WI38 (cell line): ENCODE measurements around the gene ITPKB.
"Not testable (repeated sequence)": the region's sequence is repeated elsewhere in the genome, so short reads cannot be mapped to it uniquely, and the experiment has no call there.

Experiments
- H3K4me3 ChIP-seq: 2 replicates; pipeline ENCODE4 v1.5.1; 2011; ENCODE audit warnings: low read depth, mild to moderate bottlenecking, control low read depth, low read length
- TF ChIP-seq, protein P1 (sequence below): IDR thresholded peaks from 2 replicates; pipeline ENCODE4 v1.5.1; 2012; ENCODE audit warnings: low read depth, mild to moderate bottlenecking, control low read depth, low read length

The ITPKB gene

DNA sequence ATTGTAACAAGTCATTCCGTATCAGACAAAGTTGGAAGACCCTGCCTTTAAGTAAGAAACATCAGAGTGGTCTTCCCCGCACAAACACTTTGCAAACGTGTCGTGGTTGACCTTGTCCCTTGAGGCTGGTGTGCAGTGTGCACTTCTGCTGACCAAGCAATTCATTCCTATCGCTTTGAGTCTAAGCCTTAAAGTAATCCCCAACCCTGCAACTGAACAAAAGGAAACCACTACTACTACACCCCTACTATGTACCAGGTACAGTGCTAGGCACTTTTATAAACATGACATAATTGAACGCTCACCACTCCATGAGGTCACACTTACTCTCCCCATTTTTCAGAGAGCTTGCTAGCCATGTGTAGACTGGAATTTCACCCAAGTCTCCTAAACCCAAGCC, 10.6 kb downstream of the ITPKB start:
- H3K4me3 ChIP-seq = no peak overlapping the region
- TF ChIP-seq, protein P1, sequence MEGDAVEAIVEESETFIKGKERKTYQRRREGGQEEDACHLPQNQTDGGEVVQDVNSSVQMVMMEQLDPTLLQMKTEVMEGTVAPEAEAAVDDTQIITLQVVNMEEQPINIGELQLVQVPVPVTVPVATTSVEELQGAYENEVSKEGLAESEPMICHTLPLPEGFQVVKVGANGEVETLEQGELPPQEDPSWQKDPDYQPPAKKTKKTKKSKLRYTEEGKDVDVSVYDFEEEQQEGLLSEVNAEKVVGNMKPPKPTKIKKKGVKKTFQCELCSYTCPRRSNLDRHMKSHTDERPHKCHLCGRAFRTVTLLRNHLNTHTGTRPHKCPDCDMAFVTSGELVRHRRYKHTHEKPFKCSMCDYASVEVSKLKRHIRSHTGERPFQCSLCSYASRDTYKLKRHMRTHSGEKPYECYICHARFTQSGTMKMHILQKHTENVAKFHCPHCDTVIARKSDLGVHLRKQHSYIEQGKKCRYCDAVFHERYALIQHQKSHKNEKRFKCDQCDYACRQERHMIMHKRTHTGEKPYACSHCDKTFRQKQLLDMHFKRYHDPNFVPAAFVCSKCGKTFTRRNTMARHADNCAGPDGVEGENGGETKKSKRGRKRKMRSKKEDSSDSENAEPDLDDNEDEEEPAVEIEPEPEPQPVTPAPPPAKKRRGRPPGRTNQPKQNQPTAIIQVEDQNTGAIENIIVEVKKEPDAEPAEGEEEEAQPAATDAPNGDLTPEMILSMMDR = no peak

DNA sequence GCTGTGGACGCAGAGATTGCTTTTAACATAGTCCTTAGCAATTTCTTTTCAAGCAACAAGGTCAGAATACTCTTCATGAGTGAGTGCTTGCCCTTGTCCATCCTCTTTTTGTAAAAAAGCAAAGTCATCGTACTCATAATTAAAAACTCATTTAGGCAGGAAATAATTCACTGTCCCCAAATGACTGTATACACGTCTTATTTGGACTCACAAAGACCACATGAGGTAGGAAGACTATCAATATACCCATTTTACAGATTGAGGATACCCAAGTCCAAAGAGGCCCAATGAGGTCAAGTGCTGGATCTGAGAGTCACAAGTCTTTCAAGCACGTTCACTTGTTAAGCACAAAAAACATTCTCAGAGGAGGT, 13.2 kb downstream of the ITPKB start:
- TF ChIP-seq, protein P1 = no peak
- H3K4me3 ChIP-seq = no peak overlapping the region

DNA sequence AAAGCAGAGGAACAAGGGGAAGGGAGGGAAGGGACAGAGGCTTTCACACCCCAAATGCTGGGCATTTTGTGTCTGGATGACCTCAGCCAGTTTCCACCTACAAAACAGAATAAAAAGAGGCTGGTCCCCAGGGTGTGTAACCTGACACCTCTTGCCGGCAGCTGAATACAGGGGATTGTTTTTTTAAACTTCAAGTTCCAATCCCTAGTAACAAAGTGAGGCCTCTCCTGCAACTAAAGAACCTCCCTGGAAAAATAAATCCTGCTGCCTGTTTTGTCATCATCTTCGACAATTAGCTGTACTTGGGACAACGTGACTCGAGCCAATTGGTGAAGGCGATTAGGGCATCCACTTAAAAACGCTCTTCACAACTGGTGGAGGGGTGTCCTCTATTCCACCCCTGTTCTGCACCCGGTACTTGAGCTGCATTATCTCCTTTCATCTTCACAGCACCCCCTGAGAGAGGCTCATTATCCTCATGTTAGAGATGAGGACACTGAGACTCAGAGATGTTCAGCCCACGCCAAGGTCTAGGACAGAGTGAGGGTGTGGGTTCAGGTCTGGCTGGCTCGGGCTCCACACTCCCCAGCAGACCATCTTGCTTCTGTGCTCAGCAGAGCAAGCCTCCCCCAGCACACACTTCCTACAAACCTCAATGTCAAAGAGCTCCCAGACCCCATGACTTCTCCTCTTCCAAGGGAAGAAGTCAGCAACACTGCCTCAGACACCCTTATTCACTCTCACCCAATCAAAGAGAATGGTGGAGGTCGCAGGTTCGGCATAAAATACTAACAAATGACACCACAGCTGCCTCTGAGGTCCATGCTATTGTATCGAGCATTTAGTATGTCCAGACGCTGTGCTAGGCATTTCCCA, 15.2 kb downstream of the ITPKB start:
- no peak overlapping the region for H3K4me3 ChIP-seq
- TF ChIP-seq, protein P1 = no peak

DNA sequence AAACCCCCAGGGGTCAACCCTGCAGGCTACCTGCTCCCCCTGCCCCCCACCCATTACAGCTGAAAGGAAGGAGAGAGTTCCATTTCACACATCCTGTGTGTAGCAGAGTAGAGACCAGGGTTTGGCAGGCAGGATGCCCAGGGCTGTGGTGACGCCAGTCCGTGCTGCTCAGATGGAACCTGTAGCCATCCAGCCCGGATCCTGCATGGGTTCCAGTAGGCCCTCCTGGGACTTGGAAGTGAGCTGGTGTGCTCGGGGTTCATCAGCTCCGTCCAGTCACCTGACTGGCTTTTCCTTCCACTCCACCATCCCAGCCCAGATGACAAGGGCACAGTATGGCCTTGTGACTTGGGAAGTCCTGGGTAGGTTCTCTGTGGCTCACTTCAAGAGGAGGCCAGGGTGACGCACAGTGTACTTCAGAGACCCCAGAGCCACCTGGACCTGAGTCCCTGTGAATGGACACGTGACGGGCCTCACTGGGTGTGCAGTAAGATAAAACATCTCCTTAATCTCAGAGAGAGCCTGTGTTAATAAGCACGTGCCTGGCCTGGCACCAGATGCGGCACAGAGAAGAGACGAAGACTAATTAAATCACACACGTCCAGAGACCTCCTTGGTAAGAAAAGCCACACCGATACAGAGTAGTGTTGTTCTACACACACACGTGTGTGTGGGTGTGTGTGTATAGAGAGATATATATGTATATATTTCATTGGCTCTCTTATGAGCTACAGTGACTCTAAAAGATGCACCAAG, 16.0 kb downstream of the ITPKB start:
- H3K4me3 ChIP-seq = no peak overlapping the region
- TF ChIP-seq, protein P1 = no peak

DNA sequence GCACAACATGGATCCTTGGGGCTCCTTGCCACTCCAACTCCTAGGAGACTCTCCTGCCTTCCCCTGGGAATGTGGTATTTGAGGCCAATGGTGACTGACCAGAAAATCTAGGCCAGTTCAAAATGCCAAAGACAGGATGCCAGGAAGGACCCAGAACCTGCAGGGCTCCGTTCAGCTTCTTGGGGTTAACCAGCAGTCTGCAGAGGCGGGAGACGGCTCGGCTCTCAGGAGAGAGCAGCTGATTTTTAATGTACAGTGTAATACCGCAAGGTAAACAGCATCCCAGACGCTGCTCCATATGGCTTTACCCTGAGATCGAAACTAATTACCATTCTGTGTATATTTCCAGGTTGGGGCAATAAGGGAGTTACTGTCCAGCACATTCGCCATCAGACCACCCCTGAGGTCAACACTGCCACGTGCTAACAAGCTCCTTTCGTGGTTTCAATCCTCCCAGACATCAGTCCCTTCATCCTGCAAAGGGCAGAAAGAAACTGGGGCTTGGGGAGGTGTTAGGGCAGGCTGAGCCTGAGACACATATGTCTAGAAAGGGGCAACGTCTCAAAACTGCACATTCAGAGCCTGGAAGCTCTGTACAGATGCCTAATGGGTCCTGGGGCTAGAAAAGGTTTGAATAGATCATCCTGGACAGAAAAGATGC, 16.7 kb downstream of the ITPKB start:
- H3K4me3 ChIP-seq = no peak overlapping the region
- TF ChIP-seq, protein P1 = no peak

DNA sequence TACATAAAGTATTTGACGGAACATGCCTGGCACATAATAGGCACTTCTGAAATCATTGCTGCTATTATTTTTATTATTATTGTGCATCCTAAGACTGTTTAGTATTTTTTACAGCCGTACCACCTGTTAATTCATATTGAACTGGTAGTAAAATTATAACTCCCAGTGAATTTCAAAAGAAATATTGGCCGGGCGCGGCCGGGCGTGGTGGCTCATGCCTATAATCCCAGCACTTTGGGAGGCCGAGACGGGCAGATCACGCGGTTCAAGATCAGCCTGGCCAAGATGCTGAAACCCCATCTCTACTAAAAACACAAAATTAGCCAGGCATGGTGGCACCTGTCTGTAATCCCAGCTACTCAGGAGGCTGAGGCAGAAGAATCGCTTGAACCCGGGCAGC, 18.5 kb downstream of the ITPKB start:
- not testable (repeated sequence) for H3K4me3 ChIP-seq

DNA sequence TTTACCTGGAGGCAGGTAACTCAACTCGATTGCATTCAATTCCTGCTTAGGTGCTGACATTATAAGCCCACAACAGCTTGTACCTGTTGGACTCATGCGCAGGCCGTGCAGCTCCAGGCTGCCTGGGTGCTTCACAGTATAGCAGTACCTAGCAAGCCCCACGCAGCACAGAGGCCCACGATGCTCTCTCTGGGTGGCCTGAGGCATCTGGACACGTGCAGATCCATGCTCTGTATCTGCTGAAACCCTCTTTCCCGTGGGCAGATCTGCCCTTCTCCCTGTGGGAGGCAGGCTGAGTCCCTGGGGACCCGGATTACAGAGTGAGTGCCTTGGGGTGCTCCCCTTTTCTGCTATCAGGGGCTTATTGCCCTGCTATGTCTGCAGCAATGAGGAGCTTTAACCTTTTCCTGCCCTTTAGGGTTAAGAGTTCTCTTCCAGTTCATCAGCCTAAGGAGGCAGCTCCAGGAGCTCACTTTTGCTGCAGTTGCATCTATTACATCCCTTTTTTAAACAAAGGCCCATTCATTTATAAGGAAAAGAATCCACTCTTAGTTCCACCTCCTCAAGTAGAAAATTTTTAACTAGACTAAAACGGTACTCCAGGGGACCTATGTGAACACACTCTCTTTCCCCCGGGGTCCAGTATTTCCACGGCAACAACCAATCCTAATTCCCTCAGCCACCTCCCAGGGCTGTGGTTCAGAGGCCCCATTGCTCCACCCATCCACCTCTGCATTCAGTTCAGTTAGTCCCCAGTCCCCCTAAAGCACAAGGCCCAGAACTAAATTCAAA, 19.3 kb downstream of the ITPKB start:
- TF ChIP-seq, protein P1 = no peak

More for the DNA sequence above, 19.3 kb downstream of the ITPKB start:
- H3K4me3 ChIP-seq = no peak overlapping the region
